Posterior vena cava (tissue), 2 donors: Measurements from ENCODE around the gene DNAI2. TPM values are rescaled to one million over a fixed set of nuclear protein-coding genes. Genes with fewer than 3 reads are reported as not detected.

Experiments used
- DNase-seq: peaks from one replicate; pipeline ENCODE4 v3.0.0-alpha.2; 2020; ENCODE audit warnings: low spot score
- intact Hi-C, 2 donors: fragments of 100-400 bp; cut with DNase I; formaldehyde crosslinking; loops; one replicate each; pipeline versions ENCODE4 v1.14.1 to v1.14.2; 2022 to 2023
- total RNA-seq, 2 donors: library from RNA; stranded (reverse); fragmentation: NEBNext Ultra II Directional; extraction: Animal tissue kit (Norgen Biotek cat#: 25700); gene quantifications; one replicate each; pipeline ENCODE4 v1.2.1, GENCODE V29; 2021
- donor health status: DM: yes; HTN: yes; CAD: no.
- donor health status: DM: yes; HTN: yes; CAD: no.

Gene DNAI2
- total RNA-seq, 2 donors from 2014 or later = not detected

- intact Hi-C loops = no loop called here
- DNase-seq = no peak
These were observed 79.5 kb downstream of the DNAI2 start for GRCh38 chr17:74353446-74354060.

- intact Hi-C loops = no loop called here
- DNase-seq = no peak
These were observed 80.1 kb downstream of the DNAI2 start for GRCh38 chr17:74354123-74354522.

GRCh38 chr17:74354561-74354960, 80.5 kb downstream of the DNAI2 start:
- intact Hi-C loops = no loop called here
- no peak for DNase-seq

GRCh38 chr17:74355065-74355464, 81.0 kb downstream of the DNAI2 start:
- no peak for DNase-seq
- intact Hi-C loops = no loop called here

DNA sequence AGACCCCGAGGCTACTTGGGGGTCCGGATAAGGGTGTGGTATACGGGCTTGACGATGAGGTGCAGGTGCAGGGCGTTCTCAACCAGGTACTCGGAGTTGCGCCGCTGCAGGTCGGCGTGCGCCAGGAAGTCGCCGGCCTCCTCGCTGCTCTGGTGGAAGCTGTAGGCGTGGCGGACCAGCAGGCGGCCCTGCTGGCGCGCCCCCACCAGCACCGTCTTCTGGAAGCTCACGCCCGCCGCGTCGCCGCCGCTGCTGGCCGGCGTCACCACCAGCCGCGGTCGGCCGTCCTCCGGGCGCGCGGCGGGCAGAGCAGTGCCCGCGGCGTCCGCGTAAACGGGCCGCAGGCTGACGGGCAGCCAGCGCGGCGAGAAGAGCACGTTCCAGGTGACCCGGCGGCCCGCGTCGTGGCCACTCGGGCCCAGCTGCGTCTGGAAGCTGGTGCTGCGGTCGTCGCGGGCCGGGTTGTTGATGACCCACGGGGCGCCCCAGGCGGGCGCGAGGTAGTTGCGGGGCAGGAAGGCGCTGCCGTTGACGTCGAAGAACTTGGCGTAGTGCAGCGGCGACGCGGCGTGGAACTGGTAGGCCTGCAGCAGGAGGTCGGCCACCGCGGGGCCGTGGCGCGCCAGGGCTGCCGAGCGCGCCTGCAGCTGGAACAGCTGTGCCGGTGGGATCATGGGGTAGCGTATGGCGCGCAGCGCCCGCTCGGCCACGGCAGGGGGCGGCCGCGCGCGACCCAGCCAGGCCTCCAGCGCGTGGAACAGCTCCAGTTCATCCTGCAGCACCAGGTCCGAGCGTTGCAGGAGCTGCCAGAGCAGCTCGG, 82.8 kb downstream of the DNAI2 start:
- DNase-seq = no peak
- intact Hi-C loops = no loop called here

GRCh38 chr17:74357466-74357809, 83.4 kb downstream of the DNAI2 start:
- intact Hi-C loops = no loop called here
- DNase-seq = no peak

- intact Hi-C loops = loop anchor here in 1 of 2 donors (2.0 kb wide), 1 partner anchor 46 kb away; no protein-coding TSS in a partner anchor
These were observed 84.7 kb downstream of the DNAI2 start for GRCh38 chr17:74358697-74359096.

DNA sequence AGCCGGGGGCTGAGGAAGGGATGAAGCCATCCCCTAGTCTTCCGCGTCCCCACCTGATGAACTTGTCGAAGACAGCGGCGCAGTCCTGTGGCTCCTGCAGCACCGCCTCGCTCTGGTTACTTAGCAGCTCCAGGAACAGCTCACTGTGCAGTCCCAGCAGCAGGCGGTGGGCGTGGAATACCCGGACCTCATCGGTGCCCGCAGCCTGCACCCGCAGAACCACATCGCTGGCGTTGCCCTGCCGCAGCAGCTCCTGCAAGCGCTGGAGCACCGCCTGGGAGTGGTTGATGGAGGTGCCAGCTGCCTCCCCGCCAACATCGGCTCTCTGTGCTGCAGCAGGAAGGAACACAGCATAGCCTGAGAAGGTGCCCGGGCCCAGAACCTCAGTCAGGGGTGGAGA, 85.9 kb downstream of the DNAI2 start:
- intact Hi-C loops = loop anchor here in 1 of 2 donors (2.0 kb wide), 1 partner anchor 45 kb away; no protein-coding TSS in a partner anchor
- no peak for DNase-seq

More at GRCh38 chr17:74358697-74359096, 84.7 kb downstream of the DNAI2 start:
- DNase-seq = no peak

GRCh38 chr17:74360899-74361229, 86.8 kb downstream of the DNAI2 start:
- DNase-seq = no peak
- intact Hi-C loops = no loop called here

GRCh38 chr17:74361230-74362068, 87.4 kb downstream of the DNAI2 start, which contains the start of gene BTBD17:
TSS of gene BTBD17 (minus strand) at chr17:74361868. CDS start at chr17:74361819, 49 bp downstream.
- DNase-seq = no peak
- intact Hi-C loops = no loop called here

DNA sequence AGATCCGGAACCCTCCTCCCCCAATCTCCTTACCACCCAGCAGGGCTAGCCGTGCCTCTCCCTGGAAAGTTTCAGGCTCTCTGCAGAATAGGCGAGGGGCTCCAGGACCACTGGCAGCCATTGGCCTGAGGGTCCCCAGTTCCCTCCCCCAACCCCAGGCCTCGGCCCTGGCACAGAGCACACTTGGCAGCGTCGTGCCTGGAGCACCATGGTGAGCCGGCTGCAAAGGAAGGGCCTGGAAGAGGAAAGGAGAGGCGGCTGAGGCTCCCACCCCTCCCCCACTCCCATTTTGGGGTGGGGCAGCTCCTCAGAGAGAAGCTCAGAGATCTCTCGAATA, 88.0 kb downstream of the DNAI2 start:
- no peak for DNase-seq
- intact Hi-C loops = no loop called here

GRCh38 chr17:74362810-74363498, 88.9 kb downstream of the DNAI2 start:
- DNase-seq = no peak
- intact Hi-C loops = no loop called here

Other genes starting within 250 kb of the DNAI2 start
- gene RPL38, start 70.6 kb upstream of the DNAI2 start, total RNA-seq = 100 to 1,000 TPM; 560 to 702 TPM
- gene TTYH2, start 60.7 kb upstream of the DNAI2 start, total RNA-seq = 1 to 10 TPM; 3.2 to 5.5 TPM
- gene KIF19, start 52.0 kb downstream of the DNAI2 start, total RNA-seq = 1 to 10 TPM; 1.4 to 2.3 TPM
- gene BTBD17, start 87.6 kb downstream of the DNAI2 start, total RNA-seq = not detected
- gene GPR142, start 93.3 kb downstream of the DNAI2 start, total RNA-seq = under 1 TPM in 1 of 2 donors, not detected in 1; 0.14 TPM
- 10 to 100 TPM in 1 of 2 donors, 1 to 10 TPM in 1; 7.3 to 12.9 TPM for gene GPRC5C, start 157.9 kb downstream of the DNAI2 start, total RNA-seq
- 1 to 10 TPM; 5.9 to 8.5 TPM for gene CD300A, start 192.4 kb downstream of the DNAI2 start, total RNA-seq